Measurements from ENCODE around the gene PRKCA.
"Not testable (repeated sequence)": the region's sequence is repeated elsewhere in the genome, so short reads cannot be mapped to it uniquely, and the experiment has no call there.

PRKCA gene

DNA sequence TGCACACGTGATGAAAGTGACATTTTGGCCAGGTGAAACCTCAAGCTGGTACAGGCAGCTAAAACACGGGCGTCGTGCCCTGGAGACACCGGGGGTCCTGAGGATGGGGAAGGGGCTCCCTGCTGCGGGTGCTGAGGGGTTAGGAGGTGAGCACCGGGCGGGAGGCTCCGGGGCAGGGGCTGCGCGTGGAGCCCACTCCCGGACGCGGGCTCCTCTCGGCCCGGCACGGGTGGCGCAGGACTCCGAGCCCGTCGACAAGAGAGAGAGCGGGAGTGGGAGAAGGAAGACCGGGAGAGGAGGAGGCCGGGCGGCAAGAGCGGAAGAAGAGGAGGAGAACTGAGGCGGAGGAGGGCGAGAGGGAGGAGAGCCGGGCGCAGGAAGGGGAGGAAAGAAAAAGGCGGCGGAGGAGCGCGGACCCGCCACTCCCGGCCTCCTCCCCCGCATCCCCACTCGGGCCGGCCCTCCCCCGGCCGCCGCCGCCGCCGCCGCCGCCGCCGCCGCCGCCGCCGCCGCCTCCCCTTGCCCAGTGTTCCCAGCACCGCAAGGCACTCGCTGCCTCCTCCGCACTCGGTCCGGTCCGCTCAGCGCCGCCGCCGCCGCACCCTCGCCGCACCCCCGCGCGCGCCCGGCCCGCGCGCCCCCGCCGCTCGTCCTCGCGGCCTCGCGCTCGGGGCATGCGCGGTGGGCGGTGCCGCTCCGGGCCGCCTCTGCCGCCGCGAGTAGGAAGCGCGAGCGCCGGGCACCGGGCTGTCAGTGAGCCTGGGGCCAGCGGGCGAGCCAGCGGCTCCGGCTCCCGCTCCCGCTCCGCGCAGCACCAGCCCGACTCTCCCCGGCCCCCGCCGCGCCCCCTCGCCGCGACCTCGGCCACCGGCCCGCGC is at the start of gene PRKCA:
TSS of gene PRKCA (plus strand) at position 750 of the 878 bp plus-strand sequence.
- DNase-seq (ENCODE audit: low read depth) = peak; percentile 76

DNA sequence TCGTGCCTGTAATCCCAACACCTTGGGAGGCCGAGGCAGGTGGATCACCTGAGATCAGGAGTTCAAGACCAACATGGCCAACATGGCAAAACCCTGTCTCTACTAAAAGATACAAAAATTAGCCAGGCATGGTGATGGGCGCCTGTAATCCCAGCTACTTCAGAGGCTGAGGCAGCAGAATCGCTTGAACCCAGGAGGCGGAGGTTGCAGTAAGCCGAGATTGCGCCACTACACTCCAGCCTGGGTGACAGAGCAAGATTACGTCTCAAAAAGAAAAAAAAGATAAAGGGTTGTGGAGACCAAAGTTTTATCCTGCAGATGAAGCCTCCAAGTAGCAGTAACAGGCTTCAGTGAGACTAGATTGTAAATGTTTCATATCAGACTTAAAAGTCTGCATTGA is 49.0 kb upstream of the PRKCA start:
- DNase-seq (ENCODE audit: low read depth) = not testable (repeated sequence)

DNA sequence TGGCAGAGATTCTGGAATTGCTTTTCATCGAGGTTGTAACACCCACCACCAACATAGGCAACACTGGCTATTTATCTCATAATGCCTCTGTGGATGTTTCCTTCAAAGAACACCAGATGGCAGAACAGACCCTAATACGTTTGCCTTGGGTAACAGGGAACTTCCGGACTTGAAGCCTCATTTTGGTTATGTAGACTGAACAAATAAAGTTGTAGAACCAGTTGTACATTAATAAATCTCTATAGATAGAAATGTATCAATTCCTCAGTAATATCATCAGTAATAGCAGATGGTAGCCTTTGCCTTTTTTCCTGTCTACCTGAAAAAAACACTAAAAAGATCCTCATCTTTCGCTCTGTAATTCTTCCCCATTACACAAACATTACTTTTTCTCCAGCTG is 47.3 kb upstream of the PRKCA start:
- peak; percentile 78 for DNase-seq (ENCODE audit: low read depth)

DNA sequence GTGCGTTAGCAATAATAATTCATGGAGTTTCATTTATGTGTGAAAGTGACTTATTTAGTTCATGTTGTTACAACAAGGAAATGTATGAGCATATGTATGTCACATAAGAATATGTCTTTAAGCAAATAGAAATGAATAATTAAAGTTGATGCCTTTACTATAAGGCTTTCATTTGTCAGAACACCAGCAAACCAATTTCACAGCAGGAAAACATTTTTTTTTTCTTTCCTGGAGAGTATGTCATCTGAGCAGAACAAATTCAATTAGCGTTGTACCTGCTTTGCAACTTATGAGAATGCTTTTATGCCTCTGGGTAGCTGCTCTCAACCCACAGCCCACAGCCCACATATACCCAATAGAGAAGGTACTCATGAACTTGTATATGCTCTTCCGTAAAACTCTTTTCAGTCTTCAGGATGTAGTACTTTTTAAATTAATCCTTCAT is 46.9 kb upstream of the PRKCA start:
- DNase-seq (ENCODE audit: low read depth) = no peak

DNA sequence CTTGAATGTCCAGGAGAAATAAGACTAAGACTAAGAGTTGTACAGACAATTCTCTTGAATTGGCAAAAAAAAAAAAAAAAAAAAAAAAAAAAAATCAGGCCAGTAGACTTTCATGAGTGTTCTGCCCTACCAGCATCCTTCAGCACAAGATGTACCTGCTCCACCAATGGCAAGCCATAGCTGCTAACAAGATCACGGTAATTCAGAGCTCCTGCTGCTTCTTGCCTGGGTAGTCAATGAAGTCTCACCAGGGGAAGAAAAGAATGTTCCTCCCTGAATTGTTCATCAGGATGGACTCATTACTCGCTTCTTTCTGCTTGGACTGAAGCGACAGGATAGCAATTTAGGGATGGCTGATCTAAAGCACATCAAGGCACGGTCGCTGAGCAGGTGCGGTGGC is 42.1 kb upstream of the PRKCA start:
- DNase-seq (ENCODE audit: low read depth) = no peak

DNA sequence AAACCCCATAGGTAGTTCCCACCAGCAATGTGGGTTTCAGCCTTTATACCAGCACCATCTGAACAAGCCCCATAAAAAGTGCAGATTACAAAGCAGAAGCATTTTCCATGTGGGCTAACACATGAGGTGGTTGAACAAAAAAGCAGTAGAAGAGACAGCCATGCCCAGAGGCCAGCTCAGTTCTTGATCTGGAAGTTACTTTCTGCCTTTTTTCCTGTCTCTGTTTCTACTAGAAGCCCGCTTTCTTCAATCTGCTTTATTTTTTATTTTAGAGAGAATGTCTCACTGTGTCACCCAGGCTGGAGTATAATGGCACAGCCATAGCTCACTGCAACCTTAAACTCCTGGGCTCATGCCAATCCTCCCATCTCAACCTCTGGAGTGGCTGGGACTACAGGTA is 41.7 kb upstream of the PRKCA start:
- DNase-seq (ENCODE audit: low read depth) = no peak

DNA sequence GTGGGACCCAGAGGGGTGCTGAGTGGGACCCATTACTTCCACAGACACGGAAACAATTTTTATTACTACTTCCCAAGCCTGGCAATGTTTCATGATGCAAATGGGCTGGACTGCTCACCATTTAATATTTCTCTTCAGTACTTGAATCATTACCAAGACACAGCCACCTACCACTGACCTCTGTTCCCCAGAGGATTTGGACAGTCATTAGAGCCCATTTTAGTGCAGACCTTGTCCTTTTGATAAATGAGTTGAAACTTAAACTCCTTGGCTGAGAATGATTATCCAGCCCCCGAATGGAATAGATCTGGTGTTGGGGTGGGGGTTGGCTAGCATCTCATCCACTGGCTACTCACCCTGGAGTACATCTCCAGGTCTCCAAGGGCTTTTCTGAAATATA is 39.6 kb upstream of the PRKCA start:
- DNase-seq (ENCODE audit: low read depth) = no peak

DNA sequence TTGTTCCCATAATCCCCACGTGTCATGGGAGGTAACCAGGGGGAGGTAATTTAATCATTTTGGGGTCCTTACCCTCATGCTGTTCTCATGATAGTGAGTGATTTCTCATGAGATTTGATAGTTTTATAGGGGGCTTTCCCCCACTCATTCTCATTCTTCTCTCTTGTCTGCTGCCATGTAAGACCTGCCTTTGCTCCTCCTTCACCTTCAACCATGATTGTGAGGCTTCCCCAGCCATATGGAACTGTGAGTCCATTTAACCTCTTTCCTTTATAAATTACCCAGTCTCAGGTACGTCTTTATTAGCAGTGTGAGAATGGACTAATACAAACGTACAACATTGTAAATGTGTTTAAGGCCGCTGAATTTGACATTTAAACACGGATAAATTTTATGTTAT is 37.7 kb upstream of the PRKCA start:
- DNase-seq (ENCODE audit: low read depth) = no peak

DNA sequence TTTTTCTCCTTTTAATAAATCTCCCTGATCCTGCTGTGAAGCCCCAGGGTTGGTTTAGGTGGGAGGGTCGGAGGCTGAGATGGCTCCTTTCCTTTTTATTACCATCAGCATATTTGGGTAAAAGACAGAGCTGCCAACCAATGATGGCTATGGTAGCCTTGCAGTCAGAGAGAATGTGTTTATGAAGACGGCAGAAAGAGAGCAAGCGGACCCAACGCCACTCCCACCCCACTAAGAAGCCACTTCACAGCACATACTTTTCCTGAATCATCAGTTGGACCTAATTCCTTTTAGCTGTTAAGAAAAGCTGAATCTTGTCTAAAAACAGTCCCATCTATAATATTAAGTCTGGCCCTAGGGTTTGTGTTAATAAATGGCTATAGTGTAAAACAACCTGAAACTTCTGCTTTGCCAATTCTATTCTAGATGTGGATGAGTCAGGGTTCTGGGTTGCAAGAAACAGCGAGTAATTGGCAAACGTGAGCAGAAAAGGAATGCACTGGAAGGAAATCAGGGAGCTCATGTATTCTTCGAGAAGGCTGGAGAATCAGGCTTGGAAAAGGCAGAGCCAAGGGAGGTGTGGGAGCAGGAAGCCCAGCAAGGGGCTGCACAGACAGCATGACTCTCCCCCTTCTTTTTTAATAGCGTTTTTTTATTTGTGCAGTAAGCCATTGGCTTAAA is 34.0 kb upstream of the PRKCA start:
- DNase-seq (ENCODE audit: low read depth) = peak; percentile 79

DNA sequence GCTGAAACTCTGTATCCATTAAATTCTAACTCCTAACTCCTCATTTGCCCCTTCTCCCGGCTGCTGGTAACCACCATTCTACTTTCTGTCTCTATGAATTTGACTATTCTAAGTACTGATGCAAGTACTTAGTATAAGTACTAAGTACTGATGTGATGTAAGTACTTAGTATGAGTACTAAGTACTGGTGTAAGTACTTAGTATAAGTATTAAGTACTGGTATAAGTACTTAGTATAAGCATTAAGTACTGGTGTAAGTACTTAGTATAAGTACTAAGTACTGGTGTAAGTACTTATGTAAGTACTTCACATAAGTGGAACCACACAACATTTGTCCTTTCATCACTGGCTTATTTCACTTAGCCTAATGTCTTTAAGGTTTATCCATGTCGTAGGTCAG is 32.3 kb upstream of the PRKCA start:
- peak; percentile 13 for DNase-seq (ENCODE audit: low read depth)

DNA sequence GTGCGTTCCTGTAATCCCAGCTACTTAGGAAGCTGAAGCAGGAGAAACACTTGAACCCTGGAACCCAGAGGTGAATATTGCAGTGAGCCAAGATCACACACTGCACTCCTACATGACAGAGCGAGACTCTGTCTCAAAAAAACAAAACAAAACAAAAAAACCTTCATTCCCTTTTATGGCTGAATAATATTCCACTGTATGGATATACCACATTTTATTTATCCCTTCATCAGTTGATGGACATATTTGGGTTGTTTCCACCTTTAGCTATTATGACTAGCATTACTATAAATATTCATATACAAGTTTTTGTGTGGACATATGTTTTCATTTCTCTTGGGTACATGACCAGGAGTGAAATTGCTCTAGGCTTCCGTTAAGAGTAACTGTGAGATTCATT is 30.9 kb upstream of the PRKCA start:
- DNase-seq (ENCODE audit: low read depth) = no peak

DNA sequence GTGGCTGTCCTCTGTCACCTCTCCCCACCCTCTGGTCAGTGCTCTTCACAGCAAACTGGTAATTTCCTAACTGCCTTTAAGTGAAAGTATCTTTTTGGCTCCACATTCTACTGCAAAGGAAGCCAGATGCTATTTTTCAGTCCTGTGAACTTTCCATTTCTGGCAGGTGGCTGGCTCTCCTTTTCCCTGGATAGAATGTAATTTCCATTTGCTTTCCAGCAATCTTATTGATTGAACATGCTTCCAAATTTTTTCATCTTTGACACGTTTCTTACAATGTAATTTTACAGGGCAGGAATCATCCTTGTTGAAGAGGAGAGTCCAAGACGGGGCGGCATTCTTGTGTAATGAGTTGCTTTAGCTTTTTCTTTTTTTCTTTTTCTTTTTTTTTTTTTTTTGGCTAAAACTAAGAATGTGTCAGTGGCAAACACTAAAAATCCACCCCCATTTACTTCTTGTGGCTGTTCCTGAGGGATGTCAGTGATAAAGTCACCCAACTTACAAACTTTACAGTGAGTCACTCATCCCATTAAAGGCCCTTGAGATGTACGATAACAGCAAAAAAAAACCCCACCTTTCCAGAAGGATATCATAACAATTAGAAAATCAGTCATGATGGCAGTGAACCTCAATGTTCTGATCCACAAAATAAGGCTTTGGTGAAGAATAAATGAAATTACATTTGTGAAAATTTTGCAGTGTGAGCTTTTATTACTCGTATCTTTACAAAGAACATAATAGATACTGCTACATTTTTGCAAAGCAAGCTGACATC is 29.4 kb upstream of the PRKCA start:
- peak; percentile 77 for DNase-seq (ENCODE audit: low read depth)

DNA sequence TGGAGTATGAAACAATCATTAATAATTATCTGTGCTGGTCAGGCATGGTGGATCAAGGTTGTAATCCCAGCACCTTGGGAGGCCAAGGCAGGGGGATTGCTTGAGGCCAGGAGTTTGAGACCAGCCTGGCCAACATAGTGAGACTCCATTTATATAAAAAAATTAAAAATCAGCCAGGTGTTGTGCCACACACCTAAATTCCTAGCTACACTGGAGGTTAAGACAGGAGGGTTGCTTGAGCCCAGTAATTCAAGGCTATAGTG is 28.9 kb upstream of the PRKCA start:
- no peak for DNase-seq (ENCODE audit: low read depth)

DNA sequence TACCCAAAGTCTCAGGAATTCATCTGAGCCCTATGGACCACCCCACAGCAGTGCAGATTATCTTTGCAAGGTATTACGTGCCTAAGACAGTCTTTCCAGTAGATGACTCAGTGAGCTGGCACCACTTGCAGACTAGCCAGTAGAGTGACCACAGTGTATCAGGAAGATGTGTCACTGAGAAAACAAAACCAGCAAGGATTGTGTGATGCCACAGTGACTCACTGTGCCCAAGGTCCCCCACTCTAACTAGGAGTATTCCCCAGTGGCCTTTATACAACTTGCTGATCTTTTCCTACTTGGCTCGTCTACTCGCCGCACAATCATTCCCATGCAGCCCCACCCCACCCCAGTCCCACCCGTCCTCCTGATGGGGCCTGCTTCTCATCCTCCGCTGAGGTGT is 26.8 kb upstream of the PRKCA start:
- peak; percentile 88 for DNase-seq (ENCODE audit: low read depth)

DNA sequence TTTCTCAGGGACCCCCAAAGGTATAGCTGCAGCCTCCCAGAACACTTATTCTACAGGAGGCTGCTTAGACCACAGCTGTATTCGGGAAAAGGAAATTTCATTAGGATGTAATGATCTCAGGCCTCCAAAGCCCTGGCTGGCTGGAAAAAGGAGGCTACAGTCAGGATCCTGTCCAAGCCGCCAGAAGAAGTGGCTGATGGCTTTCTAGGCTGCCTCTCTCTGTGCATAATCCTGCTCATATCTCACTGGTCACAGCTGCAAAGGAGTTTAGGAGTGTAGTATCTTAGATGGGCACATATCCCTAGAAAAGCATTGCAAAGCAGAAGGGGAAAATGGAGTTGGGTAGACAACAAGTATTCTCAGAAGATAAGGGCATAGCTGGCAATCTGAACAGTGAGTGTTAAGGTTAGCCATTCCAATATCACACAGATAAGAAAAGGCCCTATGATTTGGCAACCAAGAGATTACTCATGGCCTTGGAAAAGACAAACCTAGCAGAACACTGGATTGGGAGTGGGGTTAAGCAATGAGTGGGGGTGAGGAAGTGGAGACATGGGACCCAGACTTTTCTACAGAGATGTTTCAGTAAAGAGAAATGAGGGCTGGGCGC is 26.0 kb upstream of the PRKCA start:
- DNase-seq (ENCODE audit: low read depth) = peak; percentile 94

DNA sequence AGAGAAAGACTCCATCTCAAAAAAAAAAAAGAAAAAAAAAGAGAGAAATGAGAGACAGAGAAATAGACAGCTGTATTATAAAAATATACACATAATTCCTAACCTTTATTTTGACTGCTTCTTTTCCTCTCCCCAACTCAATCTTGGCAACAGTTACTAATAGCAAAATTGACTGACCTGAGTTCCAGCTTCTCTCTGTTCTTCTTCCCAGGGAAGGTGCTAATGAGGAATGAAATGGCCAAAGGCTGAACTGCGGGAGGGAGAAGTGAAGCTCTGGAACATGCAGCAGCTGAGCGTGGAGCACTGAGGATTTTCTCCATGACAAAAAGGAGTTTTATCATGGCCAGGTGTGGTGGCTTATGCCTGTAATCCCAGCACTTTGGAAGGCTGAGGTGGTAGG is 25.2 kb upstream of the PRKCA start:
- DNase-seq (ENCODE audit: low read depth) = no peak

DNA sequence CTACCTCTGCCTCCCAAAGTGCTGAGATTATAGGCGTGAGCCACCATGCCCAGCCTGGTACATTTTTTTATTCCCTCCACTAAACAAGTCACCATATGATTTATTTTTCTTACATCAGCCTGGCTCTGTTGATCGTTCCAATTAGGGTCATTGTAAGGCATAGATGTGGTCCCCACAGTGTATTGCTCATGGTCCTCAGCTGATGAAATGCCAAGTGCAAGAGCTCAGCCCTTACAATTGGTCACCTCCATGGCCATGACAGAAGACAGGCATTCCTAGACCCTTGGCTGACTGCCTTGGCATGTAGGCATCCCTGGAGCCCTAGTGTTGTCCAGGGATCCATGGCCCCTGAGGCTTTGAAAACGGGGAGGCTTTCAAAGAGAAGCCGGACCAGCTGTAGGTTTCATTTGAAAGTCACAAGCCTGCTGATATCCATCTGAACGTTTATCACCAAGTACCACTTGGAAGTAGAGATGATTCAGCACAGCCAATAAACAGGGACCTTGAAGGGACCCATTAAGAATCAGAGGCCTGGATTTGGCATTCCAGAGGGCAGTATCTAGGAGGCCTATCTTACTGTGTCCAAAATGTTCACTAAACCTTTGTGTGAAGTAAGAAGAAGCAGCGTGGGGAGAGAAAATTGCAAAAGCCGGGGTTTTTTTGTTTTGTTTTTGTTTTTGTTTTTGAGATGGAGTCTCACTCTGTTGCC is 20.6 kb upstream of the PRKCA start:
- no peak for DNase-seq (ENCODE audit: low read depth)

DNA sequence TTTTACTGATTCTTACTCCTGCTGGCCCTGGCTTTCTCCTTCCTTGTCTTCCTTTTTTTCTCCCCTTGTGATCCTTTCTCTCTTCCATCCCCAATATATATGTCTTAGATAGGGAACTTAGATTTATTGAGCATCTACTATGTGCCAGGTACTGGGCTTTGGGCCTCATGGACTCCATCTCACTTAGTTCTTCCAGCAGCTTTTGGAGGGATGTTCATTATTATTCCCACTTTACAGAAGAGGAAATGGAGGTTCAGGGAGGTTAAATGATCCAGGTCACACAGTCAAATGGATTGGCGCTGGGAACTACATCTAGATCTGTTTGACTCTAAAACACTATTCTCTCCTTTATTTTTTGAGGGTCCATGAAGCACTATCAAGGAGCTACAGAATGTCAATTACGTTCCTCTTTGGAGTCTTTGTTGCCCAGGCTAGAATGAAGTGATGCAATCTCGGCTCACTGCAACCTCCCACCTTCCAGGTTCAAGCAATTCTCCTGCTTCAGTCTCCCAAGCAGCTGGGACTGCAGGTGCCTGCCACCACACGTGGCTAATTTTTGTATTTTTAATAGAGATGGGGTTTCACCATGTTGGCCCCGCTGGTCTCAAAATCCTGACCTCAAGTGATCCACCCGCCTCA is 19.0 kb upstream of the PRKCA start:
- no peak for DNase-seq (ENCODE audit: low read depth)

DNA sequence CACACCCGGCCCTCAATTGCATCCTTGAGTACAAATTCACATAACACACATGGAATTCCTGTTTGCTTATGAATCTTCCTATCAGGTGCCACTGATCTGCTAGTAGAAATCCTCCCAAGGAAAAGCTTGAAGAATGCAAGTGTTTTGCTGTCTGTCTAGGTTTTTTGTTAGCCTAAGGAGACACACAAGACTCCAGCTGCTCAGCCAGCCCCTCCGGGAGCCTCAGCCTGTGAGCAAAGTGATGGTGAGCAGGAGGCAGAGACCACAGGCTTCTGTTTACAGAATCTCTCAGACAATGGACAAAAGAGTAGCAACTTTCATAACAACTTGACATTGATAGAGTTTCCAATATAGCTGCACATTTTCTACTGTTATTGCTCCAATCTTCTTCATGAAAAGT is 18.4 kb upstream of the PRKCA start:
- DNase-seq (ENCODE audit: low read depth) = peak; percentile 53

DNA sequence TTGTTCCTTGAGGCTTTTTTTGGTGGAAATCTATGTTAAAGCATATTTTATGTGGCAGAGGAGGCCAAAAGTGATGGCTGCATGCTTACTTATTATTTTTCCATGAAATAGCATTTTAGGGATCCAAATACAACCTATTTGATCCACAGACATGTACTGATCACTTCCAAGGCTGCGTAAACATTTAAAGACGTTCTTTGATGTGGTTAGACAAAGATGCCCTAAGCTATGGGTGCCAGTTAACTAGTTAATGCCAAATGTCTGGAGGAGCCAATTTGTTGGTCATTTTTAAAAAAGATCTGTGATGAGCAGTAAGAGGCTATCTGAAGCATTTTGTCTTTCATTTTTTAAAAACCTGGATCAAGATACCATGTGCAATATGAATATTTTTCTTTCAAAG is 17.3 kb upstream of the PRKCA start:
- DNase-seq (ENCODE audit: low read depth) = no peak

DNA sequence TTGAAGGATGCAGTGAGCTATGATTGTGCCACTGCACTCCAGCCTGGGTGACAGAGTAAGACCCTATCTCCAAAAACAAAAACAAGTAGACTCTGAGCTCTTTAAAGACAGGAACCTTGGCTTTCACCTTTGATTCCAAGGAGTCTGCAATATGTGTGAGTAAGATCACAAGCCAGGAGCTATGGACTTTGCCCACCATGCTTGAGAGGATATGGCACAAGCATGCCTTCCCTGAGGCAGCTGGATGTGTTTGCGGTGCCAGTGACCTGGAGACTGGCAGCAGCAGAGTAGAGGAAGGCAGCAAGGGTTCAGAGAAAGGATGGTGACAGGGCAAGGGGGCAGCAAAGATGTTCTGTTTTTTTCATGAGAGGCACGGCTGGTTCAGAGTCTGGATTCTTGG is 14.5 kb upstream of the PRKCA start:
- no peak for DNase-seq (ENCODE audit: low read depth)
